GM18858 (cell line): ENCODE results near the gene SMPDL3A.
A peak's percentile ranks its signal among the peaks of the same experiment; 100 is the strongest.
"Not testable (repeated sequence)": the region's sequence is repeated elsewhere in the genome, so short reads cannot be mapped to it uniquely, and the experiment has no call there.

Experiments used
- ATAC-seq: cut with Tn5 transposase; IDR thresholded peaks from one replicate; pipeline ENCODE4 v1.9.1; 2021; ENCODE audit not compliant: unreplicated experiment

SMPDL3A gene, protein sequence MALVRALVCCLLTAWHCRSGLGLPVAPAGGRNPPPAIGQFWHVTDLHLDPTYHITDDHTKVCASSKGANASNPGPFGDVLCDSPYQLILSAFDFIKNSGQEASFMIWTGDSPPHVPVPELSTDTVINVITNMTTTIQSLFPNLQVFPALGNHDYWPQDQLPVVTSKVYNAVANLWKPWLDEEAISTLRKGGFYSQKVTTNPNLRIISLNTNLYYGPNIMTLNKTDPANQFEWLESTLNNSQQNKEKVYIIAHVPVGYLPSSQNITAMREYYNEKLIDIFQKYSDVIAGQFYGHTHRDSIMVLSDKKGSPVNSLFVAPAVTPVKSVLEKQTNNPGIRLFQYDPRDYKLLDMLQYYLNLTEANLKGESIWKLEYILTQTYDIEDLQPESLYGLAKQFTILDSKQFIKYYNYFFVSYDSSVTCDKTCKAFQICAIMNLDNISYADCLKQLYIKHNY

DNA sequence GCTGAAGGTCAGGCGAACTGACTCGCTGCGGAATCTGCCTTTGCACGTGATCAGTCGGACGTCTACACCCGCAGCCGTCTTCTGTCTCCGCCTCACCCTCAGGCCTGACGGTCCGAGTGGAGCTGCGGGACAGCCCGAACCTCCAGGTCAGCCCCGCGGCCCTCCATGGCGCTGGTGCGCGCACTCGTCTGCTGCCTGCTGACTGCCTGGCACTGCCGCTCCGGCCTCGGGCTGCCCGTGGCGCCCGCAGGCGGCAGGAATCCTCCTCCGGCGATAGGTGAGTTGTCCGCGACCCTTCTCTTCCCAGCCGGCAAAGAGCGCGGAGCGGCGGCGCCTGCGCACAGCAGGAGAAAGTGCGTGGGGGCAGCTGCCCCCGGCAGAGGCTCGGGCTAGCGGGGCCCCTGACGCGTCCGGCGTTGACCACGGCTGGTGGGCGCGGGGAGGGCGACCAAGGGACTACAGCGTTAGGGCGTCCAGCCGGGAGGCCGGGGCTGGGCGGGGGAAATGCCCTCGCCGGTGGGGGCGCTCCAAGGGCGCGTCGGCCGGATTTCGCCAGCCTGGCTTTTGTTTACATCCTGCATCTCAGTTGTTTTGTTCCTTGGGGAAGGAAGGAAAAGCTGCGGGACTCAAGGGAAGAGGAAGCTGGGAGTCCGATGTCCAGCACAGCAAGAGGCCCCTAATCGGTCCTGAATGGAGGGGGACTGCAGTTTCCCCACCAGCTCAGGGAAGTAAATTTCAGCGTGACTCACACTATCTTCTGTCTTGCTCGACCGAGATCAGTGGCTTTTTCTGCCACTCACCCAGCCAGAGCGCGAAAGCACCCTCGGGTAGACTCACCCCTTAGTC, at the start of gene SMPDL3A:
TSS of gene SMPDL3A (plus strand) at position 77 of the 846 bp plus-strand sequence. CDS start at position 166, 89 bp downstream.
- peak; percentile 47 for ATAC-seq

DNA sequence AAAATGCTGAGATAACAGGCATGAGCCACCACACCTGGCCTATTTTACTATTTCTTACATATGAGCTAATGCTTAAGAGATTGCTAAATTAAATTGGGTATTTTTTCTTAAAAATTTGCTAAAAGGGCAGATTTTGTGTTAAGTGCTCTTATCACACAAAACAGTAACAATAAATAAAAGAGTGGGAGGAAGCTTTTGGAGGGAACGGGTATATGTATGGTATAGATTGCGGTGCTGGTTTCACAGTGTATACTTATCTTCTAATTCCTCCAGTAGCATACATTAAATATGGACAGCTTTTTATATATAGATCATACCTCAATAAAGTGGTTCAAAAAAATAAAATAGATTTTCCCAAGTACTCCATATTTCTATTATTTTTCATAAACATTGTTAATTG, 49.0 kb upstream of the SMPDL3A start:
- no peak for ATAC-seq

DNA sequence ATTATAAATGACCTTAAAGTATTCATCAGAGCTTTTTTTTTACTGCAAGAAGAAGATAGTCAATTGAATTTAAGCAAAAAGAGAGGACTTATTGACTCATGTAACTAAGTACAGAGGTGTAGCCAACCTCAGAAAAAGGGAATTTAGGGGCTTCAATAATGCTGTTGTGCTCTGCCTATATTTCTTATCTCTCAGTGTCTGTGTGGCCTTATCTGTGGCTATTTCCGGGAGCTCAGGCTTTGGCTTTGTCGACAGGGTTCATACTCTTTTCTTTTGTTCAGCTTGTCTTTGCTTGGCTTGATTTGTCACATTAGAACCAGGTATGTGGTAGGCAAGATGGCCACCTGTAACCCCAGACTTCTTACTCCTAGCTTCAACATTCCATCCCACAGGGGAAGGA, 48.1 kb upstream of the SMPDL3A start:
- no peak for ATAC-seq

DNA sequence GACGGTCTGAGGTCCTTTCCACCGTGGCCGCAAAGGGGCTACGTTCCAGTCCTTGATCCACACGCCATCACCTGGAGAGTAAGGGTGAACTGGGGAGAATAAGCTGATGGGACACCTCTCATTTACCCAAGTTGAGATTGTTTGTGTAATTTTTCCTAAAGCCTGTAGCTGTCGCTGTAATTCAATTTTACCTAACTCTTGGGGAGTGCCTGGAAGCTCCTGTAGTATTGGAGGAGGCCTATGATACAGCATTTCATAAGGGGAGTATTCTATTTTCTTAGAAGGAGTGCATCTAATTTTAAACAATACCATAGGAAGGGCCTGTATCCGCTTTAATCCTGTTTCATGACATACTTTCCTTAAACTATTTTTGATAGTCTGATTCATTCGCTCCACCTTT, 44.8 kb upstream of the SMPDL3A start:
- not testable (repeated sequence) for ATAC-seq

DNA sequence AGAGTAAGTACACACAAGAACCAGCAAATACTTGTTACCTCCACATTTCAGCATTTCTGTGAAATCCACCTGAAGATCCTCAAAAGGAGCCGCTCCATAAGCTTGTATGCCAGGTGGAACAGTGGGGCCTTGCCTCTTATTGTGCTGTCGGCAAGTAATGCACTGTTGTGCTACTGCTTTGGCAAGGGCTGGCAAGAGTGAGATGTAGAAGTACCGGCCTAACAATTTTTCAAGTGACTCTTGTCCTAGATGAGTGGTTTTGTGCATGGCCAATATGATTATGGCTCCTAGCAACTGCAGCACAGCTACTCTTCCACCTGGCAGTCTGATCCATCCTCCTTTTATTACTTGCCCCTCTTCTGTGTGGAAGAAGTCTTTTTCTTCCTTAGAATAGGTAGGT, 44.2 kb upstream of the SMPDL3A start:
- ATAC-seq = not testable (repeated sequence)

DNA sequence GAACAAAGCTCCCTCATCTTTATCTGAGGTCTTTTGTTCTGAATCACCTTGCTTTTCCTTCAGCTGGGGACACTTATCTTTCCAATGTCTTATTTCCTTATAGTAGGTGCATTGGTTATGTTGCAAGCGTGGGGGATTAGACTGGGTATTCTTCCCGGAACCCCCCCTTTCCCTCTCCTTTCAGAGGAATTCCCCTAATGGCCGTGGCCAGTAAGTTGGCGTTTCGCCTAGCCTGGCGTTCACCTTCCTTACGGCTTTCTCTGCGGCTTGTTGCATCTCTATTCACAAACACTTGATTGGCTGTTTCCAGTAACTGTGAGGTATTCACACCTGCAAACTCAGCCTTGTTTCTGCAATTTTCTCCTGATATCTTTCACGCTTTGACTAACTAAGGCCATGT, 42.4 kb upstream of the SMPDL3A start:
- ATAC-seq = no peak

DNA sequence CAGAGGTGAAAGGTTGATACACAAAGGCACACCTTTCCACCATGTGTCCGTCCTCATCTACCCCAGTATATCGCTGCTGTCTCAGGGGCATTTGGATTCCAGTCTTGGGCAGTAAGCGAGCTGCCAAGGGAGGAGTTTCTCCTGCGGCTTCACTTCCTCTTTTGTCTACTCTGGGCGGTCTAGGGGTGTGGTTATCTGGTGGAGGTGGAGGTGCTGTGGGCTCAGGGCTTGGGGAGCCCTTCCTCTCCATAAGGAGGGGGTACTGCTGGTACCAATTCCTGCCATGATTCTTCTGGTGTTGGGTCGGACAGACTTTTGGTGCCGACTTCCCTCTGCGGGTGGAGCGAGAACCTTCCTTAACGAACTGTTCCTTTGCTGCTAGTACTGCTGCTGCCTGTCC, 41.5 kb upstream of the SMPDL3A start:
- no peak for ATAC-seq

DNA sequence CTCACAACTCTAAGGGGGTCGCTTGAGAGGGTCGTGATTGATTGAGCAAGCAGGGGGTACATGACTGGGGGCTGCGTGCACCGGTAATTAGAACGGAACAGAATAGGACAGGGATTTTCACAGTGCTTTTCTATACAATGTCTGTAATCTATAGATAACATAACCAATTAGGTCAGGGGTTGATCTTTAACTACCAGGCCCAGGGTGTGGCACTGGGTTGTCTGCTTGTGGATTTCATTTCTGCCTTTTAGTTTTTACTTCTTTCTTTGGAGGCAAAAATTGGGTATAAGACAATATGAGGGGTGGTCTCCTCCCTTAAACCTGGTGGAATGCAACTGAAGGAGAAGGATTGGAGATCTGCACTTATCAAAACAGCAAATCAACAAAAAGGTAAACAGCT, 40.1 kb upstream of the SMPDL3A start:
- not testable (repeated sequence) for ATAC-seq

DNA sequence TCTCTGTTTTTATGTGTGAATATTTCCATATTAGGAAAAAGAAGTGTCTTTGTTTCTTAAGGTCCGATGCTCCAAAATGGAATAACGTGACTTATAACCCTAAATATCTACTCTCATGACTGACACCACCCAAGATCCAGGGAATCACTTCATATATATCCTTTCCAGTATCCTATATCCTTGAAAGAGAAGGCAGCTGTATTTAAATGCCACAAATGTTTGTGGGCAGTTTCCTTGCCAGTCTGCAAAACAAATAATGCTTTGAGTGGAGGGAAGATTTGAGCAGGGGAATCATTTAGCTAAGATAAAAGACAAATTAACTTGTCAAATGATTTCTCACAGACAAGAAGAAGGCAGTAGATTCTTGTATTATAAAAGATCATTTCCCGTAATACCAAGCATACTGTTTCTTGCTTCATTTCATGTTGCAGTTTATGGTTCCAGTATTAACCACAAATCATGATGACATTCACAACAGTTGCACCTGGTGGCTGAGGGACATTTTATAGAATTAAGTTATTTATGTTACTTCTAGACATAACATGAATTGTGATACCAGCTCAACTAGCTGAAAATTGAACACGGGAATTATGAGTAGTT, 39.5 kb upstream of the SMPDL3A start:
- ATAC-seq = no peak

DNA sequence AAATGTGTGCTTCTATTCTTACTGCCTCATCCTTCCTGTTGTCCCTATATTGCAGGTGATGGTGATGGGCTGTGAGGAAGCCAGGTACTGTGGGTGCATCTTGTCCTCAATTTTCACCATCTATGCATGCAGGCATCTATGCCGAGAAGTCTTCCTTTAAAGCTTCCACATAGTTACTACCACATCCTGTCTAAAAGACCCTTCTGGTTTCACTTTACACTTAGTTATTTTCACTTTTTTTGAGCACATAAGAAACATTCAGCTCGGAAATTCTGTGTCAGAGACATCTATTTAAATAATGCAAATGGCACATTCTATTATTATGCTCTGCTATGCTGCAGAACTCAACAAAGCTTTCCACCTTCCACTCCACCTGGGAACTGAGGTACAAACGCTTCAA, 37.7 kb upstream of the SMPDL3A start:
- ATAC-seq = peak; percentile 93

DNA sequence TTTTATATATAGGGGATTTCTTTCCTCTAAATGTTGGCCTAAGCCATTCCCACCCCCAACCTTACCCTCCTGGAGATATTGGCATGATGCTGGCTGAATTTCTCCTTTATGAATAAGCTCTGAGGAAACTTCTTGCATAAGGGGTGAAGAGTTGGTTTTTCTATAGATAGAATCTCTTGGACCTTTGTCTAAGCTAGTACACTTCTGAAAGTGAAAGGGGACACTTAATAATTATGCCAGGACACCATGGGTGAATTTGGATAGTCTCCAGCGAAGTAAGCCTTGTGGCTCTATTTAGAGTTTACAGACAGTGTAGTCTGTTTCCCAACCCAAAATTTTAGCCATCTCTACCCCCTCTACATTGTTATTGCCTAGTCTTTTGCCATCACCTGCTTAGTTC, 36.6 kb upstream of the SMPDL3A start:
- ATAC-seq = peak; percentile 25

DNA sequence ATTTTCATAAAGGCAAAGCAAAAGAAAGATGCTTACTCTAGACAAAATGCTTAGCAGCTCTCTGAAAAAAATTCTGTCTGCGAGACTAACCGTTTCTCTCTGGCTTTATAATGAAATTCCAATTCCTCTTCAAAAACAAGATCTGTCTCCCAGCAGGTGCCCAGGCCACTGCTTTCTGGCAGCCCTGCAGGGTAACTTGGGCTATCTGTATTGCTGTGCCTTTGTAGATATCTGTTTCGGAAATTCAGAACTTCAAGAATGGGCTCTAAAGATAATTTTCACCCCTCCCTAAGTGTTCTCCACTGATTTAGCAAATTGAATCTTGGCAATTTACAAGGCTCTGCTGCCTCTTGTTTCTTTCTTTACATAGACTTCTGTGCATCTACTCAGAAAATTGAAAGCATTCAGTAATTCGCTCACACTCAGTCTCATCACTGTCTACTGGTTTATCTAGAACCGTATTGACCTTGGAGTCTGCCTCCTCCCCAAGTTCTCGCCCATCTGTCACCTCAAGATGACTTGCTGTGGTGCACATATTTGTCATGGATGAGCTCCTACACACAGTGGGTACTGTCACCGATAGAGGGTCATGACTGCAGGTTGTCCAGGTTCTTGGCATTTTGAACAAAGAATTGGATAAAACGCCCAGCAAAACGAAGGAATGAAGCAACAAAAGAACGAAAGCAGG, 35.9 kb upstream of the SMPDL3A start:
- ATAC-seq = no peak

DNA sequence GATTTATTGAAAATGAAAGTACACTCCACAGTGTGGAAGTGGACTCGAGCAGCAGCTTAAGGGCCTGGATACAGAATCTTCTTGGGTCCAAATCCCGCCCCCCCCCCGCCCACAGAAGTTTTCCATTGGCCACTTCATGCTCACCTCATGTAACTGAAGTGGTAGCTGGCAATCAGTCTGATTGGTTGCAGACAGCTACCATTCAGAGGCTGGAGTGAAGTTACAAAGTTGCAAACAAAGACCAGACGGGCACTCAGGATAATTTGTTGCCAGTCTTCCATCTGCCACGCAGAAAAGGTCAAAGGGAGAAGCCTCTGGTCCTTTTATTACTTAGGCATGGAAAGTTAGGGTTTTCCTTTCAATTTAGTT, 35.4 kb upstream of the SMPDL3A start:
- ATAC-seq = no peak

DNA sequence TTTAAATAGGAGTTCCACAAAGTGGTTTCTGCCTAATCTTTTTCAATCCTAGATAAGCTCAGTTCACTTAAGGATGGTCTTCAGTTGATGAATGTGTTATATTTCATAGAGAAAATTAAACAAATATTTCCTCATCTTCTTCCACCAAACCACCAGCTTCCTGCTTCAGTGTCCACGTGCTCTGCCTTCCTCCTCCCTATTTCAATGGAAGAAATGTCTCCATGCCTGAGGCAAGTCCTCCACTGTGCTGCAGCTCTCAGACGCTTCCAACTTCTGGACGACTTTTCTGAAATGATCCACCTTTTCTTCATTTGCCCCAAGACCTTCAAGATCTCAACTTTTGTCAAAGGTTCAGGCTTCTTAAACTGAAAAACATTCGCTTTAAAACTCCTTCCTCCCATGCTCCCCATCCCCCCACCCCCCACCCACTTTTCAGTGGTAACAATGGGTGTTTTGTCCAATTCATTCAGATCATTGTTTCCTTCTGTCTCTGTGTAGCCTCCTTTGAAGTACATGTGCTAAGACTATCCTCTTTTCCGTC, 34.8 kb upstream of the SMPDL3A start:
- no peak for ATAC-seq

DNA sequence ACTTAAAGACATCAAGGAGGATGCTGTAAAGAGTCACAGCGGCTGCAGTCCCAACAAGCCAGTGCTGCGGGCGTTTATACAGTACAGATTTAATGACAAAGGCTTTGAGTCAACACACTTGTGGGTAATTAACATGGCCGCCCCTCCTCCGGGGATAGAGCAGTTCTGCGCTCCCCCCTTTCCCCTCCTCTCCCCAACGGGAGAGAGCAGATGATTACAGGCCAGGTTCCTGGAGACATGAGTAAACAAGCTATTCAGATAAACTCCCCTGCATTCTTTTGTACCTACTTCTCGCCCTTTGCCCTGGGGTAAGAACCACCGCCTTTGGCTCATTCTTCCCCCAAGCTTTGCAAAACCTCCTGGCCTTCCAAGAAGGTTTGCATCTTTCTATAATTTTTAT, 33.2 kb upstream of the SMPDL3A start:
- ATAC-seq = no peak

DNA sequence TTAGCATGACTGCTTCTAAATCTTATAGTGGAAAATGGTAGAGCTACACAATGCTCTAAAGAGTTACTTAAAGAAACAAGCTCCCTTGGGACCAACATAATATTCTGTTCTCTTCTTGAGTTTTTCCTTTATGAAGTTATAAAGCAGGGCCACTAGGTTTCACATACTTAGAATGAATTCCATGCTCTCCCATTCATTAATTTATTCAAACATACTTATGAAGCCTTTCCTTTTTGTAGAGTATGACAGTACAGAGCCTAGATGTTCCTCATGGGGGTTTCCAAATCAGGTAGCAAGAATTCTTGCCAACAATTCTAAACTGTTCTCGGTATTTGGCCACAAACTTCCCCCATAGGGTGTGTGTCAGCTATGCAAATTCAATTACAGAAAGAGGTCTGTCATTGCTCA, 30.1 kb upstream of the SMPDL3A start:
- peak; percentile 99 for ATAC-seq

DNA sequence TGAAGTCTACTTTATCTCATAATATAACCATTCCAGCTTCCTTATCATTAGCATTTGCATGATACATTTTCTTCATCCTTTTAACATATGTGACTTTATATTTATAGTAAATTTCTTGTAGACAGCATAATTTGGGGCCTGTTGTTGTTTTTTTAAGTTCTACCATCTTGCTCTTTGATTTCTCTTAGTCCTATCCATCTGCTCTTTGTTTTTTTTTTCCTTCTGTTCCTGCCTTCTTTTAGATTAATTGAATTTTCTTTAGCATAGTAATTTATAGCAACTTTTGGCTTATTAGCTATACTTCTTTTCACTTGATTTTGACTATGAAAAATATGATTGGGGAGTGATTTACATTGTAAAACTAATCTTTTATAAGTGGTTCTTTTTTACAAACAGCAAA, 28.7 kb upstream of the SMPDL3A start:
- no peak for ATAC-seq

DNA sequence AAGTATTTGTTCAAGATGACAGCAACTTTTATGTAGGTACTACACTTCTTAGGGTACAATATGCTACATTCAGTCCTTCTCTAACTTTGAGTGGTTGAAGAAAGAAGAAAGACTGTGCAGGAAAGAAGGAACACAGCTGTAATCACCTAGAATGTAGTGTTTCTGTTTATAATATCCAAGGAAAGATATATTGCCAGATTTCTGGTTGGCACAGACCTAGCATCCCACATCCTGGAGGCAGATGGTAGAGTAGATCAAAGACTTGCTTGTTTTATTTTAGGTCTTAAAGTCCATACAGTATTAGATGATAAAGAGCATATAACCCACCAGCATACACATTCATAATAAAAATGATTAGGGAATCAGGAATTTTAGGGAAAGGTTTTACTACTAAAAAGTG, 22.8 kb upstream of the SMPDL3A start:
- ATAC-seq = no peak

DNA sequence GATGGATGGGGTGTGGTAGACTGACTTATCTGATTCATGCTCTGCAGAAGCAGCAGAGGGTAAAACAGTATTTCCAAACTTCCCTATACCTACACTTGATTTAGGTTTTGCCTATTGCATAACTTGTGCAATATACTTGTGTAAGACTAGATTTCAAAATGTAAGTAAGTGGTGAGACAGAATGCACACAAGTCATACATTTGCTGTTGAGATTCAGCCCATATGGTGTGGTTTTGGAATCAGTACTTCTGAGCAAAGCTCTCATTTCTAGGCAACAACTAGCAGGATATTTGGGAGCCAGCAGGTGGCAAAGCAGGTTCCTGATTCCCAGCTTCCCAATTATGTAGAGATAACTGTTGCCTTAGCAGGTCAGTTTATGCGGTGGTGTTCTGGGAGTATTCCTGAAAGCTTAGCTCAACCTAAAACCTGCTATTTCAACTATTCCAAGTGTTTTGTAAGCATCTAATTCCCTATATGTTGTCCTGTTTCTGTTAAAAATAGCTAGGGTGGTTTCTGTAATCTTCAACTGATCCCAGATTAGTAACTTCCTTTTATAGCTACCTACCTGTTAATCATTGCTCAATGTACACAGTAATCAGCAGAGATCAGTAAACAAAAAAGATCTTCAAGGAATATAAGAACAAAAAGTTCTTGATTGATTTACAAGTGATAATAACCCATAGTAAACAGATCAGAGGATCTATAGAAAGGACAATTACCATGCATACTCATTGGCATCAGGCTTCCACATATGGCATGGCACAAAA, 18.0 kb upstream of the SMPDL3A start:
- no peak for ATAC-seq
